Right atrium auricular region (tissue), 2 donors: ENCODE data around the gene IFNAR1. TPM values are rescaled to one million over a fixed set of nuclear protein-coding genes. Genes with fewer than 3 reads are reported as not detected.

Experiments used
- DNase-seq: peaks from one replicate; pipeline ENCODE4 v3.0.0-alpha.2; 2019; ENCODE audit warnings: low spot score
- H3K27ac ChIP-seq, 2 donors: fragments of 200-600 bp; sonication (generic); 1 replicate in 1 of 2; 2 replicates in 1 of 2; pipeline ENCODE4 v1.5.1; 2016 to 2019
- H3K27me3 ChIP-seq, 2 donors: fragments of 200-600 bp; sonication (generic); one replicate each; pipeline versions ENCODE4 v1.5.1 to v1.6.0; 2017 to 2019
- H3K36me3 ChIP-seq: fragments of 200-600 bp; sonication (generic); one replicate; pipeline ENCODE4 v1.5.1; 2016
- H3K4me1 ChIP-seq, 2 donors: fragments of 200-600 bp; sonication (generic); one replicate each; pipeline versions ENCODE4 v1.5.1 to v1.6.0; 2017 to 2019
- H3K4me3 ChIP-seq, 2 donors: fragments of 200-600 bp; sonication (generic); 1 replicate in 1 of 2; 2 replicates in 1 of 2; pipeline ENCODE4 v1.5.1; 2017 to 2019; ENCODE audit warnings: mild to moderate bottlenecking in 1 of 2, moderate library complexity in 1 of 2
- H3K9me3 ChIP-seq, 2 donors: fragments of 200-600 bp; sonication (generic); one replicate each; pipeline ENCODE4 v1.5.1; 2019
- total RNA-seq, 2 donors: library from RNA; depleted of rRNA; stranded (reverse); fragments of >200 nt; gene quantifications; one replicate each; pipeline ENCODE4 v1.1.0, GENCODE V29; 2016
- TF ChIP-seq, protein P1 (sequence below), 2 donors: fragments of 200-600 bp; sonication (generic); IDR thresholded peaks; one replicate each; pipeline ENCODE4 v1.5.1; 2019; ENCODE audit warnings: antibody characterized with exemption in 2 of 2

The IFNAR1 gene
- total RNA-seq, 2 donors from 2014 or later, result 20.0 to 24.6 TPM

DNA sequence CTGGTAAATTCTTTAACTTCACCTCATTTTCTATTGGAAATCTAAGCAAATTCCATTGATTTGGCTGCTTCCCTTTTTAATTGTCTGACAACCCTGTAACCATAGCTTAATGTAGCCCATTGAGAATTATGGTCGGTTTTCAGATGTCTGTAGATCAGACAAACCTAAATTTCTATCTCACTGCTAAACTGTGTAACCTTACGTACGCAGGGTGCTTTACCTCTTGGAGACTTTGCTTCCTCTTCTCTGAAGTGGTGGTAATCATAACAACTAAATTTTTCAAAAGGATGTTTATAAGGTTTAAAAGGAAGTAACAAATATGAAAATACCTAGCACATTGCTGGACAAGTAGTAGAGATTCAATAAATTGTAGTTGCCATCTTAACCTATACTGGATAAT lies 25.9 kb downstream of the IFNAR1 start:
- Histone ChIP-seq H3K27ac (no peak overlapping the region), H3K4me1 (no peaks in the 10 kb centered on the region), H3K4me3 (no peak overlapping the region), H3K36me3 (peaks cover 36% of the 10 kb centered on the region), H3K27me3 (no peaks in the 10 kb centered on the region), H3K9me3 (no peaks in the 10 kb centered on the region)
- TF ChIP-seq, protein P1, sequence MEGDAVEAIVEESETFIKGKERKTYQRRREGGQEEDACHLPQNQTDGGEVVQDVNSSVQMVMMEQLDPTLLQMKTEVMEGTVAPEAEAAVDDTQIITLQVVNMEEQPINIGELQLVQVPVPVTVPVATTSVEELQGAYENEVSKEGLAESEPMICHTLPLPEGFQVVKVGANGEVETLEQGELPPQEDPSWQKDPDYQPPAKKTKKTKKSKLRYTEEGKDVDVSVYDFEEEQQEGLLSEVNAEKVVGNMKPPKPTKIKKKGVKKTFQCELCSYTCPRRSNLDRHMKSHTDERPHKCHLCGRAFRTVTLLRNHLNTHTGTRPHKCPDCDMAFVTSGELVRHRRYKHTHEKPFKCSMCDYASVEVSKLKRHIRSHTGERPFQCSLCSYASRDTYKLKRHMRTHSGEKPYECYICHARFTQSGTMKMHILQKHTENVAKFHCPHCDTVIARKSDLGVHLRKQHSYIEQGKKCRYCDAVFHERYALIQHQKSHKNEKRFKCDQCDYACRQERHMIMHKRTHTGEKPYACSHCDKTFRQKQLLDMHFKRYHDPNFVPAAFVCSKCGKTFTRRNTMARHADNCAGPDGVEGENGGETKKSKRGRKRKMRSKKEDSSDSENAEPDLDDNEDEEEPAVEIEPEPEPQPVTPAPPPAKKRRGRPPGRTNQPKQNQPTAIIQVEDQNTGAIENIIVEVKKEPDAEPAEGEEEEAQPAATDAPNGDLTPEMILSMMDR (IDR thresholded peaks at IDR 0.05), result no peak
- no peak for DNase-seq

DNA sequence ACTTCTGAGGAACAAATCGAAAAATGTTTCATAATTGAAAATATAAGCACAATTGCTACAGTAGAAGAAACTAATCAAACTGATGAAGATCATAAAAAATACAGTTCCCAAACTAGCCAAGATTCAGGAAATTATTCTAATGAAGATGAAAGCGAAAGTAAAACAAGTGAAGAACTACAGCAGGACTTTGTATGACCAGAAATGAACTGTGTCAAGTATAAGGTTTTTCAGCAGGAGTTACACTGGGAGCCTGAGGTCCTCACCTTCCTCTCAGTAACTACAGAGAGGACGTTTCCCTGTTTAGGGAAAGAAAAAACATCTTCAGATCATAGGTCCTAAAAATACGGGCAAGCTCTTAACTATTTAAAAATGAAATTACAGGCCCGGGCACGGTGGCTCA lies 30.6 kb downstream of the IFNAR1 start:
- Histone ChIP-seq H3K4me1 (peaks cover 0 to 4% of the 10 kb centered on the region in 2 donors), H3K27me3 (no peaks in the 10 kb centered on the region), H3K4me3 (no peak overlapping the region), H3K9me3 (no peaks in the 10 kb centered on the region), H3K27ac (no peak overlapping the region), H3K36me3 (peaks cover 27% of the 10 kb centered on the region)
- TF ChIP-seq, protein P1 (IDR thresholded peaks at IDR 0.05), result no peak
- no peak for DNase-seq

DNA sequence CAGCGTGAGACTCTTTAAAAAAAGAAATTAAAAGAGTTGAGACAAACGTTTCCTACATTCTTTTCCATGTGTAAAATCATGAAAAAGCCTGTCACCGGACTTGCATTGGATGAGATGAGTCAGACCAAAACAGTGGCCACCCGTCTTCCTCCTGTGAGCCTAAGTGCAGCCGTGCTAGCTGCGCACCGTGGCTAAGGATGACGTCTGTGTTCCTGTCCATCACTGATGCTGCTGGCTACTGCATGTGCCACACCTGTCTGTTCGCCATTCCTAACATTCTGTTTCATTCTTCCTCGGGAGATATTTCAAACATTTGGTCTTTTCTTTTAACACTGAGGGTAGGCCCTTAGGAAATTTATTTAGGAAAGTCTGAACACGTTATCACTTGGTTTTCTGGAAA lies 31.2 kb downstream of the IFNAR1 start:
- H3K36me3 ChIP-seq, result peaks cover 27% of the 10 kb centered on the region
- no peaks in the 10 kb centered on the region for H3K27me3 ChIP-seq
- no peaks in the 10 kb centered on the region for H3K9me3 ChIP-seq
- TF ChIP-seq, protein P1 (IDR thresholded peaks at IDR 0.05), result no peak
- H3K4me1 ChIP-seq, result peaks cover 0 to 10% of the 10 kb centered on the region in 2 donors
- DNase-seq, result no peak
- H3K27ac ChIP-seq, result no peak overlapping the region
- H3K4me3 ChIP-seq, result no peak overlapping the region

DNA sequence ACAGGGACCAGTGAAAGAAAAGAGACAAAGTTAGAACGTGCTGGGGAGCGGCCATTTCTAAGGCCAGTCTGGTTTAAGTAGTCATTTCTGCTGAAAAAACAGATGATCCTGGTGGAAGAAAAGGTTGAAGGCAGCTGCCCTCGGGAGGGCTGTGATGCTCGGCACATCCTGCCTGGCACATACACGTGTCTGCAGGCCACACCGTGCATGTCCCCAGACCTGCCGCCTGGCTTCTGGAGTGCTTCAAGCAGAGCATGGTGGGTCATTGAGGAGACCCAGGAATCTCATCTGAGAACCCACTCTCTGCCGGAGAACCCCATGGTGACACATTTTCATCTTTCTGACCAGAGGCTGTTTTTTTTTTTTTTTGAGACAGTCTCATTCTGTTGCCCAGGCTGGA lies 32.4 kb downstream of the IFNAR1 start:
- H3K4me1 ChIP-seq, result peaks cover 0 to 21% of the 10 kb centered on the region in 2 donors
- H3K9me3 ChIP-seq, result no peaks in the 10 kb centered on the region
- H3K36me3 ChIP-seq, result peaks cover 24% of the 10 kb centered on the region
- TF ChIP-seq, protein P1 (IDR thresholded peaks at IDR 0.05), result no peak
- no peak overlapping the region for H3K4me3 ChIP-seq
- no peak for DNase-seq
- no peaks in the 10 kb centered on the region for H3K27me3 ChIP-seq
- H3K27ac ChIP-seq, result no peak overlapping the region

DNA sequence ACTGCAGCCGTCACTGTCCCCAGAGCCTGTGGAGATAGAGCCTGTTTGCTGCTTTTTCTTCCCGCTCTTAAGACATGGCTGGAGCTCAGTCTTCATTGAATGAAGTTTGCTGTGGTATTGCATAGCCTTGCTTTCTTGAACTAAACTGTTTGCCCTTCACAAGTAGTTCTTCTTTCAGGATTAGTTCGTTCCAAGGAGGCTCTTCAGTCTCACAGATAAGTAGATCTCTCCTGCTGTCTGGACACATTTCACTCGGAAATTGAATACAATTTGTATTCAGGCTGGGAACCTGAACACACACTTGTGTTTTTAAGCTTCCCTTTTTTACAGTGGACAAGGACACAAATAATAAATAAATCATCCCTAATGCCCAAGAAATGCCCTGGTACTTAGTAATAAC lies 34.7 kb downstream of the IFNAR1 start:
- TF ChIP-seq, protein P1 (IDR thresholded peaks at IDR 0.05), result no peak
- Histone ChIP-seq H3K9me3 (no peaks in the 10 kb centered on the region), H3K4me3 (no peak overlapping the region), H3K36me3 (peaks cover 18% of the 10 kb centered on the region), H3K27ac (peak overlapping the region; percentile 61 to 71), H3K4me1 (peaks cover 0 to 21% of the 10 kb centered on the region in 2 donors), H3K27me3 (no peaks in the 10 kb centered on the region)
- no peak for DNase-seq

DNA sequence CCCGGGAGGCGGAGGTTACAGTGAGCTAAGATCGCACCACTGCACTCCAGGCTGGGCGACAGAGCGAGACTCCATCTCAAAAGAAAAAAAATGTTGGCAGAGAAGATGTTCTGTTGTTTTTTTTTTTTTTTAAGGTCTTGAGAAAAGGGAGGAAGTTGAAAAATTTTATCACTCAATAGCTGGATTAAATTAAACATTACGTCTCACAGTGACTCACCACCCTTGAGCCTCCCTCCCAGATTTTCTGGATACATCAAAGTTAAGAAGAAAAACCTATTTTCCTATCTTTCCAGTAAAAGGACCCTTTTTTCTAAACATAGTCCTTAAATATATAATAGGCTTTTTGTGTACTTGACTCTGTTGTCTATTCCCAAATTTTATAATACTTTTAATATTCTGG lies 35.5 kb downstream of the IFNAR1 start:
- Histone ChIP-seq H3K36me3 (peaks cover 14% of the 10 kb centered on the region), H3K9me3 (no peaks in the 10 kb centered on the region), H3K27me3 (no peaks in the 10 kb centered on the region), H3K4me3 (no peak overlapping the region), H3K27ac (peak overlapping the region; percentile 61 to 71), H3K4me1 (peaks cover 0 to 21% of the 10 kb centered on the region in 2 donors)
- TF ChIP-seq, protein P1 (IDR thresholded peaks at IDR 0.05), result no peak
- DNase-seq, result peak; percentile 75
